GM20000 (cell line): ENCODE measurements around the gene ANTXR1.

ENCODE experiments used
- DNase-seq: peaks from one replicate; pipeline ENCODE4 v3.0.0; 2012; ENCODE audit warnings: low spot score
- TF ChIP-seq, protein P1 (sequence below): IDR thresholded peaks from 2 replicates; pipeline ENCODE4 v1.5.1; 2012; ENCODE audit warnings: mild to moderate bottlenecking, control low read depth; ENCODE audit errors: extremely low read depth, missing control alignments

The ANTXR1 gene

DNA sequence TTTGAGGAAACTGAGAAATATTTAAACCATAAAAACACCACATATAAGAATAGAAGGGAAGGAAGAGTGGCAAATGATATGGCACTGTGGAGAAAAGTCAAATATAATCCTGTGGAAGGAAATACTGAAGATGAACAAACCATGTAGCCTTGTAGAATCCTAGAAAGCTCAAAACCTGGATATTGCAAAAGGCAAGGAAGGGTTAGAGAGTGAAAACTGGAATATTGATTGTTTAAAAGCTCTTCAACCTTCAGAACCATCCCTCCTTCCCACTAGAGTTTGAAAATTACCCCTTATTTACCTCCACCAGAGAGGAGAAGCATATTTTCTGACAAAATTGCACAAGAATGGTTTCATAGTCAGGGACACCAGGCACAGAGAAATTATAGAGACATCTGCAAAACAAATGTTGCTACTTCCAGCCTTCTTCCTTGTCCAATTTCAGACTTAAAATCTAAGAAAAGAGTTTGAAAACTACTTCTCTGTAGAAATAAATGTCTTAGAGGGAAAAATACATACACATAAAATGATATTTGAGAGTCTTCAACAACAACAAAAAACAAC lies 48.0 kb downstream of the ANTXR1 start:
- no peak for DNase-seq
- TF ChIP-seq, protein P1, sequence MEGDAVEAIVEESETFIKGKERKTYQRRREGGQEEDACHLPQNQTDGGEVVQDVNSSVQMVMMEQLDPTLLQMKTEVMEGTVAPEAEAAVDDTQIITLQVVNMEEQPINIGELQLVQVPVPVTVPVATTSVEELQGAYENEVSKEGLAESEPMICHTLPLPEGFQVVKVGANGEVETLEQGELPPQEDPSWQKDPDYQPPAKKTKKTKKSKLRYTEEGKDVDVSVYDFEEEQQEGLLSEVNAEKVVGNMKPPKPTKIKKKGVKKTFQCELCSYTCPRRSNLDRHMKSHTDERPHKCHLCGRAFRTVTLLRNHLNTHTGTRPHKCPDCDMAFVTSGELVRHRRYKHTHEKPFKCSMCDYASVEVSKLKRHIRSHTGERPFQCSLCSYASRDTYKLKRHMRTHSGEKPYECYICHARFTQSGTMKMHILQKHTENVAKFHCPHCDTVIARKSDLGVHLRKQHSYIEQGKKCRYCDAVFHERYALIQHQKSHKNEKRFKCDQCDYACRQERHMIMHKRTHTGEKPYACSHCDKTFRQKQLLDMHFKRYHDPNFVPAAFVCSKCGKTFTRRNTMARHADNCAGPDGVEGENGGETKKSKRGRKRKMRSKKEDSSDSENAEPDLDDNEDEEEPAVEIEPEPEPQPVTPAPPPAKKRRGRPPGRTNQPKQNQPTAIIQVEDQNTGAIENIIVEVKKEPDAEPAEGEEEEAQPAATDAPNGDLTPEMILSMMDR, result no peak

DNA sequence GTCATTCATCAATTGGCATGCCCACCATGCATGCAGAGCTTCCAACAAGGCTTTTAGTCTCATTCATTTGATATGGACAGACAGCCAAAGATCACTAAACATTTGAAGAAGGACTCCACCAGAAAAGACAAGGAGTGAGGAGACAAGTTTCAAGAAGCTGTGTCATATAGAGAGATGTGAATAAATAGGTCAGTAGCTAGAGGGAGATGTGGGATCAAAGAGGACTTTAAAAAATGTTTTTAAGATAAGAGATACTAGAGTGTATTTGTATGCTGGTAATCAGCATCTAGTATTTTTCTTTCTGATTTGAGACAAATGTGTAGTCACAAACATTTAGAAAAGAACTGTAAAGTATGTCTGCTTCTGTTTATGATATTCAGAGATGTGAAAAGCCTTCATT lies 48.5 kb downstream of the ANTXR1 start:
- DNase-seq, result no peak
- TF ChIP-seq, protein P1, result no peak

DNA sequence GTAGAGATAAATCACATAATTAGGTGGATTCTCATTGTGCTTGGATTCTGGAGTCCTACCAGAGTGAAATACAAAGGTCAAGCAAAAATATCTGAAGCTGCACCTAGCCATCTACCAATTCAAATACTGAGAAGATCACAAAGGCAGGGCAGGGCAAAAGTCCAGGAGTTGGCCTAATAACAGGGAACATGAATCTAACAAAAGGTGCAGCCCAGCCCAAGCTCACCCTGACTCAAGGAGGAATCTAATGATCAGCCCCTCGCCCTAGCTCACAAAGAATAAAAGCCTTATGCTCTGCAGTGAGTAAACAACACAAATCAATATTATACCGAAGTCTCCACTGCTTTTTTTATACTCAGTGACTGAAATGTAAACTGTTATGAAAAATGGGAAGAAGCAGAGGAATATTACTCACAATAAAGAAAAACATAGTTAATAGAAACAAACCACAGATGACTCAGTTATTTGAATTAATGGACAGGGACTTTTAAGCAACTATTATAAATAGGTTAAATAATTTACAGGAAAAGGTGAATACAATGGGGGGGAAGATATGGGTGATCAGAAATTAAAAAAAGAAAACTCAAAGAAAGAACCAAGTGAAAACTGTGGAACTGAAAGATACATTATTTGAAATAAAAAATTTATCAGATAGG lies 49.5 kb downstream of the ANTXR1 start:
- DNase-seq, result no peak

DNA sequence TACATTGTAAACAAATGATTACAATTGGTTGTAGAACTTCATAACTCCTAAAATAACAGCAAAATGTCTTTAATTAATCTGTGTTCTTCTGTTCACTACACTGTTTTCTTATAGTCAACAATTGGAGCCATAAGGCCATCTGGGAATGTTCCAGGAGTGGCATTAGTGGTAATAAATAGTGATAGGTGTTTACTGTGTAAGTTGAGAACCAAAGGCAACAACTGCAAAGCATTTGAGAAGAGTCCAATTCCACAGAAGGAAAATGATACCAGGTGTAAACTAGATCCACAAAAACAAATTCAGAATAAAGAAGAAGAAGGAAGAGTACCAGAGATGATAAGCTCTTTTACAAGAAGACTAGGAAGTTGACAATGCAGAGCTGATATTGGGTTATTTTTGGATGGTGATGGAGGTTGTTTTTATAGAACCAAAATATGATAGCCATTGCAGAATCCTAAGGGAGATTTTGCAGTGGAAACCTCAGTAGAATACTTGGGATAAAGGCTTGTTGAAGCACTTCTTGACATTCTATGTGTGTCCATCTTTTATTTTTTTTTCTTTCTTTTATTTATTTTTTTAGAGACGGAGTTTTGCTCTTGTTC lies 52.9 kb downstream of the ANTXR1 start:
- no peak for DNase-seq
- TF ChIP-seq, protein P1, result no peak

More for the DNA sequence above, 49.5 kb downstream of the ANTXR1 start:
- TF ChIP-seq, protein P1, result no peak

DNA sequence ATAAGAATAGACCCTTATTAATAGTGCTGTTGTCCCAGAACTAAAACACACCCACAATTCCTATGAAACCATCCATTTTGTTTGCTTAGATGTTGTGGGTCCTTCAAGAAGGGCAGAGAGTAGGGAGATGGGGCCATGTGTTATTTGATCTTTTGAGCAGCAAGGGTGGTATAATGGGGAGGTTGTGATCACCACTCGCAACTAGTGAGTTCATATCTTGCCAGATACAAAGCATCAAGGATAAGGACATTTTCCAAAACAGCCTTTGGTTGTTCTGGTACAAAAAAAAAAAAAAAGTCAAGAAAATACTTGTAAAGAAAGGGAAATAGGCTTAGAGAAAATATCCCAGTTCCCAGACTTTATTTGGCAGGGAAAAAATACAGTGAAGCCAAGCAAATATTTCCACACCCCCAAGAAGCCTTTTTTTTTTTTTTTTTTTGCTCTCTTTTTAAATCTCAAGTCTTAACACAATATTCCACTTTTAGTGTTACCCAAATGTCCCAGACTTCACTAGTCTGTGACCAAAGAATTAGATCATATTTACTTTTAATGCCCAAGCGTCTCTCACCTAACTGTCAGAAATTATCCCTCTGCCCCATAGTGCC lies 54.1 kb downstream of the ANTXR1 start:
- TF ChIP-seq, protein P1, result no peak
- DNase-seq, result no peak

DNA sequence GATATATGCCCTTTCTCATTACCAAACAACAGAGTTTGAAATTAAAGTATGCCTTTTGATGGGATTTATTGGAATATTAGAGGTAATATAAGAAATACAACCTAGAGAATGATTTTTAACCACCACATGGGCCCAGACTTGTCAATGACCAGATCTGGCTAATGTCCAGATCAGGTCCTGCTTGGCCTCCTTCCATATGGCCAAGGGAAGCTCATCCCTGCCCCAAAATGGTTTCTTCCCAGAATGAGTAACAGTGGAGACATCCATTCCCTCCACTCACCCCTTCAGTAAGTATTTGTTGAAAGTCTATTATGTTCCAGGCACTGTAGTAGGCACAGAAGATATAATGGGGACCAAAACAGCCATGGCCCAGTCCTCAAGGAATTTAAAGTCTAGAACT lies 54.9 kb downstream of the ANTXR1 start:
- DNase-seq, result no peak
- TF ChIP-seq, protein P1, result no peak

DNA sequence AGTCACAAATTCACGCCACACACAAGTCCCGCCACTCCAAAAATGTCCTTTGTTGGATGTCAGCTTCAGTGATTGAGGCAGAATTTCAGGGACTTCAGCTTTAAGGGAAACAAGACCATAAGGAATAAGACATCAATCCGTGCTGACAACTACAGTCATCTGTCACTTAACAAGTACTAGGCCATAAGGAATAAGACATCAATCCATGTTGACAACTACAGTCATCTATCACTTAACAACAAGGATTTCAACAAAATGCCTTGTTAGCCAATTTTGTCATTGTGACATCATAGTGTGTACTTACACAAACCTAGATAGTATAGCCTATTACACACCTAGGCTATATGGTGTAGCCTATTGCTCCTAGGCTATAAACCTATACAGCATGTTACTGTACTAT lies 58.0 kb downstream of the ANTXR1 start:
- DNase-seq, result no peak
- TF ChIP-seq, protein P1, result no peak
